ENCODE data around the gene GPX4. TPM values are rescaled to one million over a fixed set of nuclear protein-coding genes. Genes with fewer than 3 reads are reported as not detected.

GPX4 gene
- total and polyA plus RNA-seq, 2 of the 13 experiments (the other 11 are each of a cell fraction or from before 2014, with no cell fraction given) = 535 to 613 TPM

DNA sequence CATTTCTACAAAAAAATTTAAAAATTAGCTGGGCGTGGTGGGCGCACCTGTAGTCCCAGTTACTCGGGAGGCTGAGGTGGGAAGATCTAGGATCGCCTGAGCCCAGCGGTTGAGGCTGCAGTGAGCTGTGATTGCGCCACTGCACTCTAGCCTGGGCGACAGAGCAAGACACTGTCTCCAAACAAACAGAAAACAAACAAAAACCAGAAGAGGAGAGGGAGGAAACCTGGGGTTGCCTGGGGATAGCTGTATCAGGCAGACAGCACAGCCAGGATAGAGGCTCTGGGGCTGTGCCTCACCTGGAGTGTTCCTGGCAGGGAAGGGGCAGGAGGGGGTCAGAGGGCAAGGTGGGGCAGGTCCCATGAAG lies 6.0 kb upstream of the GPX4 start (continued):
- TF ChIP-seq NFE2L1 (CRISPR knock-in tag; IDR thresholded peaks at IDR 0.05; ENCODE audit: borderline replicate concordance) (no peak), TCF7 (IDR thresholded peaks at IDR 0.05; ENCODE audit: low read depth) (no peak), ZNF552 (CRISPR knock-in tag; IDR thresholded peaks at IDR 0.05; ENCODE audit: borderline replicate concordance) (no peak), PRPF4 (IDR thresholded peaks at IDR 0.05; ENCODE audit: low read depth, low read length, poor library complexity, severe bottlenecking) (no peak), ZNF430 (CRISPR knock-in tag; IDR thresholded peaks at IDR 0.05) (no peak), PHF8 (CRISPR knock-in tag; IDR thresholded peaks at IDR 0.05) (no peak; the same call in 1 of the 2 replicates), PHF5A (CRISPR knock-in tag; IDR thresholded peaks at IDR 0.05; ENCODE audit: low read depth, unreplicated experiment) (no peak), FLYWCH1 (CRISPR knock-in tag; IDR thresholded peaks at IDR 0.05) (no peak), KMT2B (CRISPR knock-in tag; IDR thresholded peaks at IDR 0.05) (no peak)
- TF ChIP-seq, protein P1, sequence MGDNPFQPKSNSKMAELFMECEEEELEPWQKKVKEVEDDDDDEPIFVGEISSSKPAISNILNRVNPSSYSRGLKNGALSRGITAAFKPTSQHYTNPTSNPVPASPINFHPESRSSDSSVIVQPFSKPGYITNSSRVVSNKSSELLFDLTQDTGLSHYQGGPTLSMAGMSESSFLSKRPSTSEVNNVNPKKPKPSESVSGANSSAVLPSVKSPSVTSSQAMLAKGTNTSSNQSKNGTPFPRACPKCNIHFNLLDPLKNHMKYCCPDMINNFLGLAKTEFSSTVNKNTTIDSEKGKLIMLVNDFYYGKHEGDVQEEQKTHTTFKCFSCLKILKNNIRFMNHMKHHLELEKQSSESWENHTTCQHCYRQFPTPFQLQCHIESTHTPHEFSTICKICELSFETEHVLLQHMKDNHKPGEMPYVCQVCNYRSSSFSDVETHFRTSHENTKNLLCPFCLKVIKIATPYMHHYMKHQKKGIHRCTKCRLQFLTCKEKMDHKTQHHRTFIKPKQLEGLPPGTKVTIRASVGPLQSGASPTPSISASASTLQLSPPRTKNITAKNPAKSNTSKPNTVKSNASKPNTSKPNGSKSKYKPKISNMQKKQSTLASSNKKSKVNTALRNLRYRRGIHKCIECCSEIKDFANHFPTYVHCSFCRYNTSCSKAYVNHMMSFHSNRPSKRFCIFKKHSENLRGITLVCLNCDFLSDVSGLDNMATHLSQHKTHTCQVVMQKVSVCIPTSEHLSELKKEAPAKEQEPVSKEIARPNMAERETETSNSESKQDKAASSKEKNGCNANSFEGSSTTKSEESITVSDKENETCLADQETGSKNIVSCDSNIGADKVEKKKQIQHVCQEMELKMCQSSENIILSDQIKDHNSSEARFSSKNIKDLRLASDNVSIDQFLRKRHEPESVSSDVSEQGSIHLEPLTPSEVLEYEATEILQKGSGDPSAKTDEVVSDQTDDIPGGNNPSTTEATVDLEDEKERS (CRISPR knock-in tag; IDR thresholded peaks at IDR 0.05) = peak; percentile 88
- TF ChIP-seq, protein P2, sequence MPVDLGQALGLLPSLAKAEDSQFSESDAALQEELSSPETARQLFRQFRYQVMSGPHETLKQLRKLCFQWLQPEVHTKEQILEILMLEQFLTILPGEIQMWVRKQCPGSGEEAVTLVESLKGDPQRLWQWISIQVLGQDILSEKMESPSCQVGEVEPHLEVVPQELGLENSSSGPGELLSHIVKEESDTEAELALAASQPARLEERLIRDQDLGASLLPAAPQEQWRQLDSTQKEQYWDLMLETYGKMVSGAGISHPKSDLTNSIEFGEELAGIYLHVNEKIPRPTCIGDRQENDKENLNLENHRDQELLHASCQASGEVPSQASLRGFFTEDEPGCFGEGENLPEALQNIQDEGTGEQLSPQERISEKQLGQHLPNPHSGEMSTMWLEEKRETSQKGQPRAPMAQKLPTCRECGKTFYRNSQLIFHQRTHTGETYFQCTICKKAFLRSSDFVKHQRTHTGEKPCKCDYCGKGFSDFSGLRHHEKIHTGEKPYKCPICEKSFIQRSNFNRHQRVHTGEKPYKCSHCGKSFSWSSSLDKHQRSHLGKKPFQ (CRISPR knock-in tag; IDR thresholded peaks at IDR 0.05; ENCODE audit: insufficient replicate concordance) = peak; percentile 82
- TF ChIP-seq, protein P3, sequence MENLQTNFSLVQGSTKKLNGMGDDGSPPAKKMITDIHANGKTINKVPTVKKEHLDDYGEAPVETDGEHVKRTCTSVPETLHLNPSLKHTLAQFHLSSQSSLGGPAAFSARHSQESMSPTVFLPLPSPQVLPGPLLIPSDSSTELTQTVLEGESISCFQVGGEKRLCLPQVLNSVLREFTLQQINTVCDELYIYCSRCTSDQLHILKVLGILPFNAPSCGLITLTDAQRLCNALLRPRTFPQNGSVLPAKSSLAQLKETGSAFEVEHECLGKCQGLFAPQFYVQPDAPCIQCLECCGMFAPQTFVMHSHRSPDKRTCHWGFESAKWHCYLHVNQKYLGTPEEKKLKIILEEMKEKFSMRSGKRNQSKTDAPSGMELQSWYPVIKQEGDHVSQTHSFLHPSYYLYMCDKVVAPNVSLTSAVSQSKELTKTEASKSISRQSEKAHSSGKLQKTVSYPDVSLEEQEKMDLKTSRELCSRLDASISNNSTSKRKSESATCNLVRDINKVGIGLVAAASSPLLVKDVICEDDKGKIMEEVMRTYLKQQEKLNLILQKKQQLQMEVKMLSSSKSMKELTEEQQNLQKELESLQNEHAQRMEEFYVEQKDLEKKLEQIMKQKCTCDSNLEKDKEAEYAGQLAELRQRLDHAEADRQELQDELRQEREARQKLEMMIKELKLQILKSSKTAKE (CRISPR knock-in tag; IDR thresholded peaks at IDR 0.05; ENCODE audit: borderline replicate concordance) = no peak; the same call in 1 of the 2 replicates
- TF ChIP-seq, protein P4, sequence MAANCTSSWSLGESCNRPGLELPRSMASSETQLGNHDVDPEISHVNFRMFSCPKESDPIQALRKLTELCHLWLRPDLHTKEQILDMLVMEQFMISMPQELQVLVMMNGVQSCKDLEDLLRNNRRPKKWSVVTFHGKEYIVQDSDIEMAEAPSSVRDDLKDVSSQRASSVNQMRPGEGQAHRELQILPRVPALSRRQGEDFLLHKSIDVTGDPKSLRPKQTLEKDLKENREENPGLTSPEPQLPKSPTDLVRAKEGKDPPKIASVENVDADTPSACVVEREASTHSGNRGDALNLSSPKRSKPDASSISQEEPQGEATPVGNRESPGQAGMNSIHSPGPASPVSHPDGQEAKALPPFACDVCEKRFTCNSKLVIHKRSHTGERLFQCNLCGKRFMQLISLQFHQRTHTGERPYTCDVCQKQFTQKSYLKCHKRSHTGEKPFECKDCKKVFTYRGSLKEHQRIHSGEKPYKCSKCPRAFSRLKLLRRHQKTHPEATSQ (CRISPR knock-in tag; IDR thresholded peaks at IDR 0.05; ENCODE audit: borderline replicate concordance) = no peak
- TF ChIP-seq, protein P5, sequence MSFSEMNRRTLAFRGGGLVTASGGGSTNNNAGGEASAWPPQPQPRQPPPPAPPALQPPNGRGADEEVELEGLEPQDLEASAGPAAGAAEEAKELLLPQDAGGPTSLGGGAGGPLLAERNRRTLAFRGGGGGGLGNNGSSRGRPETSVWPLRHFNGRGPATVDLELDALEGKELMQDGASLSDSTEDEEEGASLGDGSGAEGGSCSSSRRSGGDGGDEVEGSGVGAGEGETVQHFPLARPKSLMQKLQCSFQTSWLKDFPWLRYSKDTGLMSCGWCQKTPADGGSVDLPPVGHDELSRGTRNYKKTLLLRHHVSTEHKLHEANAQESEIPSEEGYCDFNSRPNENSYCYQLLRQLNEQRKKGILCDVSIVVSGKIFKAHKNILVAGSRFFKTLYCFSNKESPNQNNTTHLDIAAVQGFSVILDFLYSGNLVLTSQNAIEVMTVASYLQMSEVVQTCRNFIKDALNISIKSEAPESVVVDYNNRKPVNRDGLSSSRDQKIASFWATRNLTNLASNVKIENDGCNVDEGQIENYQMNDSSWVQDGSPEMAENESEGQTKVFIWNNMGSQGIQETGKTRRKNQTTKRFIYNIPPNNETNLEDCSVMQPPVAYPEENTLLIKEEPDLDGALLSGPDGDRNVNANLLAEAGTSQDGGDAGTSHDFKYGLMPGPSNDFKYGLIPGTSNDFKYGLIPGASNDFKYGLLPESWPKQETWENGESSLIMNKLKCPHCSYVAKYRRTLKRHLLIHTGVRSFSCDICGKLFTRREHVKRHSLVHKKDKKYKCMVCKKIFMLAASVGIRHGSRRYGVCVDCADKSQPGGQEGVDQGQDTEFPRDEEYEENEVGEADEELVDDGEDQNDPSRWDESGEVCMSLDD (CRISPR knock-in tag; IDR thresholded peaks at IDR 0.05; ENCODE audit: borderline replicate concordance) = no peak; the same call in 1 of the 2 replicates
- TF ChIP-seq, protein P6, sequence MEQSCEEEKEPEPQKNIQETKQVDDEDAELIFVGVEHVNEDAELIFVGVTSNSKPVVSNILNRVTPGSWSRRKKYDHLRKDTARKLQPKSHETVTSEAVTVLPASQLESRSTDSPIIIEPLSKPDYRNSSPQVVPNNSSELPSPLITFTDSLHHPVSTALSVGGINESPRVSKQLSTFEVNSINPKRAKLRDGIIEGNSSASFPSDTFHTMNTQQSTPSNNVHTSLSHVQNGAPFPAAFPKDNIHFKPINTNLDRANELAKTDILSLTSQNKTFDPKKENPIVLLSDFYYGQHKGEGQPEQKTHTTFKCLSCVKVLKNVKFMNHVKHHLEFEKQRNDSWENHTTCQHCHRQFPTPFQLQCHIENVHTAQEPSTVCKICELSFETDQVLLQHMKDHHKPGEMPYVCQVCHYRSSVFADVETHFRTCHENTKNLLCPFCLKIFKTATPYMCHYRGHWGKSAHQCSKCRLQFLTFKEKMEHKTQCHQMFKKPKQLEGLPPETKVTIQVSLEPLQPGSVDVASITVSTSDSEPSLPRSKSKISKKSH (CRISPR knock-in tag; IDR thresholded peaks at IDR 0.05; ENCODE audit: borderline replicate concordance) = 0 out of 2 replicates have a peak, but pooled peaks have one; percentile 48
